Prostate gland (tissue), 2 donors: ENCODE measurements around the gene PPP5C.

Experiments
- POLR2A ChIP-seq: fragments of 450-650 bp; IDR thresholded peaks from one replicate; pipeline ENCODE4 v1.6.1; 2016; ENCODE audit warnings: antibody characterized with exemption, mild to moderate bottlenecking
- TF ChIP-seq, protein P1 (sequence below), 4 experiments: fragments of 200-600 bp in 2 of 4; fragments of 450-650 bp in 2 of 4; sonication (generic) in 2 of 4; IDR thresholded peaks; 1 replicate in 3 of 4; 2 replicates in 1 of 4; pipeline ENCODE4 v1.5.1; 2016 to 2019; ENCODE audit warnings: antibody characterized with exemption in 4 of 4, mild to moderate bottlenecking in 2 of 4, moderate library complexity in 2 of 4

DNA sequence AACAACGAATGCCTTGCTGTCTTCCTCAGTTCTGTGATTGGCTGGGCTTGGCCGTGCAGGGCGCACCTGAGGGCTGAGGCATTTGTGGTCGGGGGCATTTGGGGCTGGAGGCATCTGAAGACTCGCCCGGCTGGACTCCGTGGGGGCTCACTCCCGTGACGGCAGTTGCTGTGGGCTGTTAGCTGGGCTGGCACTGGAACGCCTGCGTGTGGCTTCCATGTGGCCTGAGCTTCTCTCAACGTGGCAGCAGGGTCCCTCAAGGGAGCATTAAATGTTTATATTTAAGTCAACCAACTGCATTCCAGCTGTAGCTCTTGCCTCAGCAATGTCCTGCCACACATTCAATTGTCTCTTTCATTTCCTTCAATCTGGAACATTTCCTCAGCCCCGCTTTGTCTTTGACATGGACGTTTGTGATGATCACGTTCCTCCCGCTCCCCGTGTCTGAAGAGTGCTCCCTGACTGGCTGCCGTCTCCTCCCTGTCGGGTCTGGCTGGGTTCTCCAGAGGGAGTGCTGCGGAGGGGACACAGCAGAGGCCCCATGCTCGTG lies 45.4 kb downstream of the PPP5C start:
- TF ChIP-seq, protein P1, sequence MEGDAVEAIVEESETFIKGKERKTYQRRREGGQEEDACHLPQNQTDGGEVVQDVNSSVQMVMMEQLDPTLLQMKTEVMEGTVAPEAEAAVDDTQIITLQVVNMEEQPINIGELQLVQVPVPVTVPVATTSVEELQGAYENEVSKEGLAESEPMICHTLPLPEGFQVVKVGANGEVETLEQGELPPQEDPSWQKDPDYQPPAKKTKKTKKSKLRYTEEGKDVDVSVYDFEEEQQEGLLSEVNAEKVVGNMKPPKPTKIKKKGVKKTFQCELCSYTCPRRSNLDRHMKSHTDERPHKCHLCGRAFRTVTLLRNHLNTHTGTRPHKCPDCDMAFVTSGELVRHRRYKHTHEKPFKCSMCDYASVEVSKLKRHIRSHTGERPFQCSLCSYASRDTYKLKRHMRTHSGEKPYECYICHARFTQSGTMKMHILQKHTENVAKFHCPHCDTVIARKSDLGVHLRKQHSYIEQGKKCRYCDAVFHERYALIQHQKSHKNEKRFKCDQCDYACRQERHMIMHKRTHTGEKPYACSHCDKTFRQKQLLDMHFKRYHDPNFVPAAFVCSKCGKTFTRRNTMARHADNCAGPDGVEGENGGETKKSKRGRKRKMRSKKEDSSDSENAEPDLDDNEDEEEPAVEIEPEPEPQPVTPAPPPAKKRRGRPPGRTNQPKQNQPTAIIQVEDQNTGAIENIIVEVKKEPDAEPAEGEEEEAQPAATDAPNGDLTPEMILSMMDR (IDR thresholded peaks at IDR 0.05): no peak
- TF ChIP-seq POLR2A: no peak
